HL-60 (cell line): ENCODE data around the gene ATE1.

Experiments
- CTCF ChIP-seq: IDR thresholded peaks from one replicate; pipeline ENCODE4 v1.5.1; 2011; ENCODE audit warnings: low read length, control low read depth, inconsistent platforms; ENCODE audit not compliant: insufficient read depth
- GABPA ChIP-seq: IDR thresholded peaks from 2 replicates; pipeline ENCODE4 v1.6.1; 2012; ENCODE audit warnings: low read depth
- POLR2AphosphoS5 ChIP-seq: IDR thresholded peaks from 2 replicates; pipeline ENCODE4 v1.6.1; 2012; ENCODE audit warnings: low read depth

- TF ChIP-seq CTCF (no peak), GABPA (no peak), POLR2AphosphoS5 (no peak)
These were observed 216.9 kb downstream of the ATE1 start for GRCh38 chr10:121710971-121711370.
